GM21723 (cell line): Measurements from ENCODE around the gene DBX1.
"Not testable (repeated sequence)": the region's sequence is repeated elsewhere in the genome, so short reads cannot be mapped to it uniquely, and the experiment has no call there.

ENCODE experiments used
- ATAC-seq: cut with Tn5 transposase; IDR thresholded peaks from one replicate; pipeline ENCODE4 v1.9.1; 2021; ENCODE audit warnings: mild to moderate bottlenecking, moderate library complexity; ENCODE audit not compliant: unreplicated experiment

The DBX1 gene

GRCh38 chr11:20161923-20162744, 1.9 kb upstream of the DBX1 start:
- no peak for ATAC-seq

DNA sequence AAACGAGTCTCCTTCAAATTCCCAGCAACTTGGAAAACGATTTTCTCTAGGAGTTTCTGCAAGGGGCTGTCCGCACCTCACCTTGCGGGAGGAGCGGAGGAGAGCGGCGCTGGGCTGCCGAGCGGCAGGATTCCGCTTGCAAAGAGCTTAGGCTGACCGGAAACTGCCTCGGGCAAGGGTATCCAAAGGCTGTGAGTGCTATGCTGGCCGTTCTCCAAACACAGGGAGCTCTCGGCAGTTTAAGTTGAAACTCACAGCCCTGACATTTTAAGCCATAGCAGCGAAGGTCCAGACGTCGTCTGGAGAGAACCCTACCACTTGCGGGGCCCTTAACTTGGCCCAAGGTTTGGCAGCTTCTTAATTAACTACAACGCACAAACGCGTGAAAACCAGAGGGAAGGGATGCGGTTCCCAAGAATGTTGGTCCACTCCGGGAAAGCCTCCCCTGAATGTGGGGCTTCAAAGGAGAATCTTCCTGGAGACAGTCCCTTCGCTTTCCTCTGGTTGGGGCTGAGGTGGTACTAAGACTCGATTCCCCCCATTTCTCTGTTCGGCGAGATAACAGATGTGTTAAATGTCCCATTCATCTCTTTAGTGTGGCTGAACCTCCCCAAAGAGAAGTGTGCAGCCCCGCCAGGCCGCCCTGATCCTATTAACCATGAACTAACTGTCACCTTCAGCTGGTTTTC, 1.1 kb upstream of the DBX1 start:
- ATAC-seq, result no peak

GRCh38 chr11:20159466-20160381, 551 bp downstream of the DBX1 start:
- ATAC-seq, result no peak

DNA sequence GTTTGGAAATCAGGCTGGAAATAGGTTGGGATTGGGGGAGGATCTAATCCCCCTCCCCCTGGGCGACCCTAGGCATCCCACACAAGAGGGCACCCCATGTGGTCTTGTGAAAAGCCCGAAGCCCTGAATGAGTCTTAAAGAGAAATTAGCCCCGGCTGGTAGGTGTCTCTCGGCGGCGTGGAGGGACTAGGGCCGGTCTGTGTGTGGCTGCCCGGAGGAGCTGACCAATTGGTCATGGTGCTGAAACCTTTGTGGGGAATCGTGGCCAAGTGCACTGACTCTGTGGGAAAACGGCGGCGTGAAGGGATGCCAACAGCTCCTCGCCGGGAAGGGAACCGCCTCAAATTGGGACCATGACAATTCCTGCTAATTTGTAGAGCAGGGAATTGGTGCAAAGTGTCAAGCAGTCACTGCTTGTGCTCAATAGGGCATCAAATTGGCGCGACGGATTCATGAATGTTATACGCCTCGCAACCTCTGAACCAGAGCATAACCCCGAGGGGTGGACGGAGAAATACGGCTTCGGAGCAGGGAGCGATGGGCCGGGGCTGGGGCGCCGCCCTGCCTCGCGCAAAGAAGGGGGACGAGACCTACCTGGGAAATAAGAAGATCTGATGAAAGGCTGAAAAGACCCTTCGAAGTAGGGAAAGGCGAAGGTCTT, 1.5 kb downstream of the DBX1 start:
- ATAC-seq, result no peak

- ATAC-seq, result no peak
These were observed 2.5 kb downstream of the DBX1 start for GRCh38 chr11:20157728-20158127.

DNA sequence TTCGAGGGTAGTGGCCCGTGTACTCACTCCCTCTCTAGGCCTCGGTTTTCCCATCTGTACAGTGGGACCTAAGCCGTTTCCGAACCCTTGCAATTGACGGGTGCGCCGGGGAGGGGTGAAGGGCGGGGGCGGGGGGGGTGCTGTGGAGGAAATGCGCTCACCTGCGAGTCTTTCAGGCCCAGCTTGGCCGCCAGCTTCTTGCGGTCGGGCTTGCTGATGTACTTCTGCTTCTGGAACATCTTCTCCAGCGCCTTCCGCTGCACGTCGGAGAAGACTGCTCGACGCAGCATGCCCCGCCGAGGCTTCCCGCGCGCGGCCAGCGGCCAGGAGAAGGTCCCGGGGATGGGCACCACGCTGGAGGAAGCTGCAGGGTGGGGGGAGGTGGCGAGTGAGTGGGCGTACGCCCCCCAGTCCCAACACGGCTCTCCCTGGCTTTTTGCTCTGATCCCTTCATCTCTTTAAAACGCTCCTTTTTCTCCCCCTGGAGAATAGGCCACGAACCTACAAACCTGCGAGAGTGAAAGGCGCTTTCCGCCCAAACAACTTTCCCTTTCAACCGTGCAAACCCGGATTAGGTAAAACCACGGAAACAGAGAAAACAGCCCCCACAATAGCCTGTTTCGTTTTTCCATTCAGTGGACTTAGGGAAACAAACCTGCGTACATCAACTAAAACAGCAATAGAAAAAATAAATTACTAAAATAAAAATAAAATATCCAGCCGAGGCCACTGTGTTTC, 3.2 kb downstream of the DBX1 start:
- no peak for ATAC-seq

DNA sequence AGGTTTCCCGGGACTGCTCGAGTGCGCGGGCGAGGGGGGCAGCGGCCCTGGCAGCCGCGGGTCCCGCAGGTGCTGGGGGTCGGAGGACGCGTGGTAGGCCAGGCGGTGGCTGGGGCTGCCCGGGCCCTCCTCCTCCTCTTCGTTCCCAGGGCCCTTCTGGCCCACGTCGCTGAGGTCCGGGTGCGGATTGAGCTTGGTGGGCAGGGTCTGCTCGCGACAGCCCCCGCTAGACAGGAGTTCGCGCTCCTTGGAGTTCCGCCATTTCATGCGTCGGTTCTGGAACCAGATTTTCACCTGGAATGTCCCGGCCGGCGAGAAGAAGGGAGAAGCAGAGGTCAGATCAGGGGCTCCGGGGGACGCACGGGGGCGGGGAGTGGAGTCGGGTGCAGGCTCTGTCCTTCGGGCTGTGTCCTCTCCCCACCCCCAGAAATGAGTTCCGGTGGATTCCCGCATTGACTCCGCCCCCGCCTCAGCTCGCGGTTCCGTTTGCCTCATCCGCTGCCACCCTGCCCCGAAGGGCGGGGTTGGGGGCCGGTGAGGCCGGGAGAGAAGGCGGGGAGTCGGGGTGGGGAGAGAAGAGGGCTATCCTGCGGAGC, 3.9 kb downstream of the DBX1 start:
- ATAC-seq, result no peak

DNA sequence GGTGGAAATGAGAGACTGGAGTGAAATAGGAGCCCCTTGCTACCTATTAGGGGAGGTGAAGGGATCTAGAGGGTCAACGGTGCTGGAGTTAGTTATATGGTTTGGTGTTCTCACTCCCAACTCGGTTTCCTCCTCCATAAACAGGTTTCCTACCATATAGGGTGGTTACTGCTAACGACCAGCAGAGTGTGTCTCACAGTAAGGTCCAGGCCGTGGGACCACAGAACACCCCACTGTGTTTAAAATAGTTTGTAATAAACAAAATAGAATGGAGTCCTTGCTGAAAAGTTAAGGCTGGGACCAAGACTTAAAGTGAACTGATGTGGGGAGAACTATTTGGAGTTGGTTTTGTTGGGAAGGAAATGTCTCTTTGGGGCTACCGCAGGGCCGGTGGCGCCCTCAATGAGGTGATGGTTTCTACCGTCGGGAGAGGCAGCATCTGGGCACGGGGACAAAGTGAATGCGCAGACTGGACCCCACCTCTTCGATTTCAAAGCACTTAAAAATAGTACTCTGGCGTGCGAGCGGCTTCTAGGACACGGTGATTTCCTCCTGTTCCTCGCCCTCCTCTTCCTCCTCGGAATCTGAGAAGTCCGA, 4.5 kb downstream of the DBX1 start:
- ATAC-seq, result no peak

DNA sequence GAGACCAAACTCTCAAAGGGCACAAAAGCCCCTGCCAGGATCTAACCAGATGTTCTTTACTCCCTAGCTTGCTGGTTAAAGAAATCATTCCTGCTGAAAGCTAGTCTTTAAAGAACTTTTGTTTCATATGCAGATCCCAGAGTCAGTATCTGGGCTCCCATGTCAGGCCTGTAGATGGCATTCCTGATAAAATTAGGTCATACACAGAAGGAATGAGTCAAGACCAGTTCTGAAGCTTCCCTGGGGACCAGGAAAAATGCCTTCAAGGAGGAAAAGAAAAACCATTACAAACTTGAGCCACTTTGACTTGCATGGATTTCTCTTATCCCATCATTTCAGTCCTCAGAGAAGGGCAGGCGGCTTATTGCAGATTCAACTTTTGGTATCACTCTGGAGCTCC, 5.9 kb downstream of the DBX1 start:
- no peak for ATAC-seq

- no peak for ATAC-seq
These were observed 21.6 kb downstream of the DBX1 start for GRCh38 chr11:20138707-20139106.

GRCh38 chr11:20137637-20138036, 22.6 kb downstream of the DBX1 start:
- ATAC-seq, result no peak

- ATAC-seq, result no peak
These were observed 25.1 kb downstream of the DBX1 start for GRCh38 chr11:20134991-20135736.

GRCh38 chr11:20132667-20133039, 27.6 kb downstream of the DBX1 start:
- no peak for ATAC-seq

- peak; percentile 65 for ATAC-seq
These were observed 28.2 kb downstream of the DBX1 start for GRCh38 chr11:20131788-20132666.

- no peak for ATAC-seq
These were observed 30.6 kb downstream of the DBX1 start for GRCh38 chr11:20129665-20130064.

DNA sequence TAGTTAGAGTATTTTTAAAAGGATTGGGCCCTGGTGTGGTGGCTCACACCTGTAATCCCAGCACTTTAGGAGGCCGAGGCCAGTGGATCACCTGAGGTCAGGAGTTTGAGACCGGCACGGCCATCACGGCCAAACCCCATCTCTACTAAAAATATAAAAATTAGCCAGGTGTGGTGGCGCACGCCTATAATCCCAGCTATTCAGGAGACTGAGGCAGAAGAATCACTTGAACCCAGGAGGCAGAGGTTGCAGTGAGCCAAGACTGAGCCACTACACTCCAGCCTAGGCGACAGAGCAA, 31.8 kb downstream of the DBX1 start:
- ATAC-seq, result not testable (repeated sequence)

DNA sequence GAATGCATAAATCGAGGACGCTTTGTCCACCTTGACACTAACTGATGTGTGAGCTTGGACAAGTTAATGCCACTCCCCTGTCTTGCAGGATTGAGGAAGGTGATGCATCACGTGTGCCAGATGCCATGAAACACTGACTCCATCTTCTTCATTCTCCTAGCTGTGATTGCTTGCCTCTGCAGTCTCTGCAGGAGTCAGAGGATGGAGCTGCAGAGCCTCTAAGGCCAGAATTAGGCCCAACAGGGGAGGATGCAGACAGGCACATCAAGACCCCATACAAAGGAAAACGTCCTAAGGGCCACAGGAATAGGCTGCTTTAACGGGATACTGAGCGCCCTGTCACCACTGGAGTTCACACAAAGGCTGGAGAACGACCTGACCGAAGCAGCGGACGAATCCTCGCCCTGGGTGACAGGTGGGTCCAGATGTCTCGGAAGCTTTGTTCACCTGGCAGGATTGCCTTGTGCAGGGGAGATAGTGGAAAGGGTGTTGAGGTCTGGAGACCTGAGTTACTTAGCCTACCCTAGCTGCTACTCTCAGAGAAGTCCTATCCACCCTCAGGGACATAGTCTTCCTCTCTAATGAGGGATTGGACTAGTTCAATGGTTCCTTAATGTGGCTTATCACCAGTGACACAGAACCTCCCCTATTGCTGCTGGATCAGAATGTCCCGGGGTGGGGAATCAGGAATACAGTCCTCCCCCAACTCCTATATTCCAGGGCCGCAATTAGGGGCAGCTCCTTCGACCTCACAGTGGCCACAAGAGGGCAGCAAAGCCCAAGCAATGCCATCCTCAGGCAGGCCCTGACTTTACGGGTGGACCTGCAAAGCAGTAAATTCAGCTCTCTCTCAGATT, 32.4 kb downstream of the DBX1 start:
- ATAC-seq, result peak; percentile 75
